Measurements from ENCODE around the gene CAMK2G.
"Not testable (repeated sequence)": the region's sequence is repeated elsewhere in the genome, so short reads cannot be mapped to it uniquely, and the experiment has no call there.

Gene CAMK2G

DNA sequence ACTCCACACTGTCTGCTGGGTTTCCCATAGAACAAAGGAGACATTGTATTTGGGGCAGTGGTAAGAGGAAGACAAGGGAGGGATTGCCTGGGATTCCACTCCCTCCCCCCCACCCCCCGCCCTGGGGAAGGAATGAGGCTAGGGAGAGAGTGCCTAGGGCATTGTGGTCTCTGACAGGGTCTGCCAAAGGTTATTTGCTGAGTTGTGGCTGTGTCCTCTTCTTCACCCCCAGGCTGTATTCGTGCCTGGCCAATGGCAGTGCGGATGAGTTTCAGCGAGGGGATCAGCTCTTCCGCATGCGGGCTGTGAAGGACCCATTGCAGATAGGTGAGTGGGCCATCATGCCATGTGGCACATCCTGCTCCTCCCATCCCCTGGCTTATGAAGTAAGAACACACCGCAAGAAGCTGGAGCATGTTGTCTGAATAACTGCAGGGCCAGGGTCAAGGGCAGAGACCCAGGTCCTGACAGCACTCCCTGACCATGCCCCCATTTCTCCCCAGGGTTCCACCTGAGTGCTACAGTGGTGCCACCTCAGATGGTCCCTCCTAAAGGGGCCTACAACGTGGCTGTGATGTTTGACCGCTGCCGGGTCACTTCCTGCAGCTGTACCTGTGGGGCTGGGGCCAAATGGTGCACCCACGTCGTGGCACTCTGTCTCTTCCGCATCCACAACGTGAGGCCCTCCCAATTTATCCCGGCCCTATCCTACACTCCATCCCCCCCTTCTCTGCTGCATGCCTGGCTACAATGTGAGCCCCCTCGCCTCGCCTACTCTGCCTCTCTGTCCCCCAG lies 85.3 kb downstream of the CAMK2G start:
- no peak for DNase-seq

DNA sequence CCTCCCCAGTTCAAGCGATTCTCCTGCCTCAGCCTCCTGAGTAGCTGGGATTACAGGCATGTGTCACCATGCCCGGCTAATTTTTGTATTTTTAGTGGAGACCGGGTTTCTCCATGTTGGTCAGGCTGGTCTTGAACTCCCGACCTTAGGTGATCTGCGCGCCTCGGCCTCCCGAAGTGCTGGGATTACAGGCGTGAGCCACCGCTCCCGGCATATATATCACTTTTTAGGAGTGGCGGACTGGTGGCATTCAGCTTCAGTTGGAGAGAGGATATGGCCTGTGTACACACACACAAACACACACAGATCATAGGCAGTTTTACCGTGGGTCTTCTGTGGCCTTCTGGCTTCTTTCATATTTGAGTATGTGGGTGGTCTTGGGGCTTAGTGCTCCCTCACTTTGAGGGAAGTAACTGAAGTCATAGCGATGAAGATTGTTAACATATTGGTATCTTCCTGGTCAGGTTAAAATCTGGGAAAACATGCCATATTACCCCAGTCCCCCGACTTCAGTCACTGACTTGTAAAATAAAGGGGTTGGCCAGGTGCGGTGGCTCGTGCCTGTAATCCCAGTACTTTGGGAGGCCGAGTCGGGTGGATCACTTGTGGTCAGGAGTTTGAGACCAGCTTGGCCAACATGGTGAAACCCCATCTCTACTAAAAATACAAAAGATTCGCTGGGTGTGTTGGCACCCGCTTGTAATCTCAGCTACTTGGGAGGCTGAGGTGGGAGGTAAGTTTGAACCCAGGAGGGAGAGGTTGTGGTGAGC lies 87.1 kb downstream of the CAMK2G start:
- not testable (repeated sequence) for DNase-seq

DNA sequence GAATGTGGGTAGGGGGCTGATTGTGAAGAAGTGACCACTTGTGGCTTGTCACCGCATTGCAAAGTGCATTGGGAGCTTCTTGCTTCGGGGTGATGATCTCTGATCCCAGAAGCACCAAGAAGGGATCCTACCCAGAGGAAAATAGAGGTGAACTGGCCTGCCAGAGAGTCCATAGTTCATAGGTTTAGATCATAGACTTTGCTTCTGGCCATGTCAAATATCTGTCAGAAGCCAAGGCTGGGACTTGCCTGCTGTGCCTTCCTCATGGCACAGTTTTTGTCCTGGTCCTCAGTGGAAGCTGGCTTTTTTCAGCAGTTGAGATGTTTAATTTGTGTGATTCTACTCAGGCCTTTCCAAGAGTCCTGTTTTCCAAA lies 87.9 kb downstream of the CAMK2G start:
- no peak for DNase-seq

DNA sequence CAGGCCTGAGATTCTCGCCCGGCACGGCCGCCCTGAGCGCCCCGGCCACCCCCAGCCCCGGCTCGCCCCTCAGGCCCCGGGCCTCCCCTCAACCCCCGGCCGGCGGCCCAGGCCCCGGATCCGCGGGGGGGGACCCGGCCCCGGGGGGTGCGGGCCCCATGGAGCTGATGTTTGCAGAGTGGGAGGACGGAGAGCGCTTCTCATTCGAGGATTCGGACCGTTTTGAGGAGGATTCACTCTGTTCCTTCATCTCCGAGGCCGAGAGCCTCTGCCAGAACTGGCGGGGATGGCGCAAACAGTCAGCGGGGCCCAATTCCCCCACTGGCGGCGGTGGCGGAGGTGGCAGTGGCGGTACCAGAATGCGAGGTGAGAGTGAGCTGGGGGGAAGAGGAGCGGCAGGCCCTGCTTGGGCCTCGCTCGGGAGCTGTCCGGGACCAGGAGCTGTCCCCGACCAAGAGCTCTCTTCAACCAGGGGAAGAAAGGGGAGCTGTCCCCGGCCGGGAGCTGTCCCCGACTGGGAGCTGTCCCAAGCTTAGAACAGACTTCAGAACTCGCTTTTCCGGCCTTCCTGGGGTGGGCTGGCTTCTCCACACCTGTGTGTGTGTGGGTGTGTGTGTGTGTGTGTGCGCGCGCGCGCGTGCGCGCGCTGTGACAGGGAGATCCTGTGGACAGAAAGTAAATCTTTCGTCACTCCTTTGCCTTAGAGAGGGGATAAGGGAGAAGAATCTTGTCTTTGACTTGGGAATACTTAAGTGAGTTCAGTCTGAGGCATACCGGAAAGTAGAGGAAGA lies 88.4 kb downstream of the CAMK2G start:
- peak; percentile 25 for DNase-seq

DNA sequence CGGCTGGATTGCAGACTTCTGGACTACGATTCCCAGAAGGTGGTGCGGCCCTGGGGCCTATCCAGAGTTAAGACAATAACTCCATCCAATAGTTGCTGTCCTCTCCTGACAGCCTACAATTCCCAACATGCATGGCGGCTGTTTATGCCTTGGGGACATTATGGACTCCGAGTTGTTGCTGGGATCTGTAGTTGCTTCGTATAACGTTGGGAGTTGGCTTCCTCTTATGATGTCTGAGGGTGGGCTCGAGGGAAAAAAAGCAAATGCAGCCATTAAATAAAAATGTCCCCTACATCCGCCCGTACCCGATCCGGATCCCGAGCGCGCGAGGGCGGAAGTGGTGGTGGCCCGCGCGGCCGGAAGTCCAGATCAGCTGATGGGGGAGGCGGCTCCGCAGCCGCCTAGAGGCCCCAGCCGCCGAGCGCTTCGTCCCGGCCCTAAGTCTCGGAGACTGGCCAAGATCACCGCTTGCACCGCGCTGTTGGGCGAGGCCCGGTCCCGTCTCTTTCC lies 89.1 kb downstream of the CAMK2G start, which contains the start of gene ZSWIM8:
Gene ZSWIM8, plus strand, starts transcription at position 396 of the 510 bp plus-strand sequence. CDS start 273 bp downstream, outside the sequence.
- peak; percentile 91 for DNase-seq

DNA sequence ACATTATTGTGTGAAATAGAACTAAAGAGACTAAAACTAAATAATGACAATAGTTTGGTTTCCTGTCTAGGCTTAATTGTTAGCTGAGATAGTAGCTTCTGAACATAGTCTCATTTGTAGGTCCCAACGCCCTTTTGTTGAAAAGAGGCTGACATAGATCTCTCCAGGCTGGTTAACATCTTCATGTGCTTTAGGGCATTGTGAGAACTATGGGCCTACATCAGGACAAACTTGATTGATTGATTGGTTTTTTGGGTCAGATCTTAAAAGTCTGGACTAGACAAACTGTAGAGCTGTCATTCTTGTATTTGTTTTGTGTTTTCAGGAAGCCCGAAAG lies 91.6 kb downstream of the CAMK2G start:
- DNase-seq: no peak

DNA sequence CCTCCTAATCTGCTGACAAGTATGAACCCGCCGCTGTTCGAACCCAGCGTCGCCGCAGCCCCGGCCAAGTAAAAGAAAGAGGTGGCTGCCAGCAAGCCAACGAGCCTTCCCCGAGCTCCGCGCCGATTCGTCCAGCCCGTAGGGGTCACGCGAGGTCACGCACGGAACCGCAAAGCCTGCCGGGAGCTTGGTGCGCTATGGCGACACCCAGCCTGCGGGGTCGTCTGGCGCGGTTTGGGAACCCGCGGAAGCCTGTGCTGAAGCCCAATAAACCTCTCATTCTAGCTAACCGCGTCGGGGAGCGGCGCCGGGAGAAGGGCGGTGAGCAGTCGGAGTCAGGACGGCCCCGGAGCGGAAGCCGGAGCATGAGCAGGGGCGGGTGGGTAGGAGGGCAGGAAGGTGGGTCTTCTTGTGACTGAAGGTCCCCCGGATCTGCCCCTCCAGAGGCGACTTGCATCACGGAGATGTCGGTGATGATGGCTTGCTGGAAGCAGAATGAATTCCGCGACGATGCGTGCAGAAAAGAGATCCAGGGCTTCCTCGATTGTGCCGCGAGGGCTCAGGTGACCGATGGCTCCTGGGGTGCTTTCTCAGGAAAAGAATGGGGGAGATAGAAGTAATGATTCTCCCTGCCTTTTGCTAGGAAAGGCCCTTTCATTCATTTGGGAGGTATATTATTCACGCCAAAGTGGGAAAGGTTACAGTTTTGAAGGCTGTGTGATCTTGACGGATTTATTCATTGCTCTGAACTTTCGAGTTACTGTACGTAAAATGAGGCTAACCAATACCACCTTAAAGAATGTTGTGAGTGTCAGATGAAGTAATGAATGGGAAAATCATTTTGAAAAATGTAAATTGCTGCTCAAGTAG lies 92.2 kb downstream of the CAMK2G start, which contains the start of gene CHCHD1:
Gene CHCHD1, plus strand, starts transcription at position 170 of the 870 bp plus-strand sequence. Its CDS starts 28 bp downstream, at position 198.
- peak; percentile 88 for DNase-seq

DNA sequence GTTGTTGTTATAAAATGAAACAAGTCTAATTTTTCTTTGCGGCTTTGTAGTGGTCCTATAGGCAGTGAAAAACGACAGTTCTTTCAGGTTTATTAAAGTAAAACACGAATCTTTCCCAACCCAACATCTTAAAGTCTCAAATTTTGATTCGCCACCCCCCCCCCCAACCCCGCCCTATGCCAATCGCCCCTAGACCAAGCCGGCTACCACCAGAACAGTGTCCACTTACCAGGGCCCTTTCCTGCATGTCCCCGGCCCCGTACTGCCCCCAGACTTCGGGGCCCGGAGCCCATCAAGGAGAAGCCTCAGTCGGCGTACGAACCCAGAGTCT lies 92.8 kb downstream of the CAMK2G start:
- DNase-seq: no peak

DNA sequence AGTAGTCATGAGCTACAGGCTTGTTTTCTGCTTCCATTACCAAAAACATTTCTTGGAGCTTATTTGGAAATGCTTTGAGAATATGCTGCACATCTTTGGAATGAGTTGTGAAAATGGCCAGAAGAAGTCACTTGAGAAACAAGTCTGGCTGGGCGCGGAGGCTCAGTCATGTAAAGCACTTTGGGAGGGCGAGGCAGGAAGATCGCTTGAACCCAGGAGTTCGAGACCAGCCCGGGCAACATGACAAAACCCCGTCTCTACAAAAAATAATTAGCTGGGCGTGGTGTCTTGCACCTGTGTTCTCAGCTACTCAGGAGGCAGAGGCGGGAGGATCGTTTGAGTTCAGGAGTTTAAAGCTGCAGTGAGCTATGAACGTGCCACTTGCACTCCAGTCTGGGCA lies 93.4 kb downstream of the CAMK2G start:
- peak; percentile 67 for DNase-seq

DNA sequence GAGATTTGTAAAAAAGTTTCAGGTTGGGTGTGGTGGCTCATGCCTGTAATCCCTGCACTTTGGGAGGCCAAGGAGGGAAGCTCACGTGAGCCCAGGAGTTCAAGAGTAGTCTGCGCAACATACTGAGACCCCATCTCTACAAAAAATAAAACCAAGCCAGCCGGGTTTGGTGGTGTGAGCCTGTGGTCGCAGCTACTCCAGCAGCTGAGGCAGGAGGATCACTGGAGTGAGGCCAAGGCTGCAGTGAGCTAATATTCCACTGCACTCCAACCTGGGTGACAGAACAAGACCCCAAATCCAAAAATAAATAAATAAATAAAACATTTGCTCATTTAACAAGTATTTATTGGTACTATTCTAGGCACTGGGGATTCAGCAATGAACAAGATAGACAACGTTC lies 94.1 kb downstream of the CAMK2G start:
- DNase-seq: no peak

DNA sequence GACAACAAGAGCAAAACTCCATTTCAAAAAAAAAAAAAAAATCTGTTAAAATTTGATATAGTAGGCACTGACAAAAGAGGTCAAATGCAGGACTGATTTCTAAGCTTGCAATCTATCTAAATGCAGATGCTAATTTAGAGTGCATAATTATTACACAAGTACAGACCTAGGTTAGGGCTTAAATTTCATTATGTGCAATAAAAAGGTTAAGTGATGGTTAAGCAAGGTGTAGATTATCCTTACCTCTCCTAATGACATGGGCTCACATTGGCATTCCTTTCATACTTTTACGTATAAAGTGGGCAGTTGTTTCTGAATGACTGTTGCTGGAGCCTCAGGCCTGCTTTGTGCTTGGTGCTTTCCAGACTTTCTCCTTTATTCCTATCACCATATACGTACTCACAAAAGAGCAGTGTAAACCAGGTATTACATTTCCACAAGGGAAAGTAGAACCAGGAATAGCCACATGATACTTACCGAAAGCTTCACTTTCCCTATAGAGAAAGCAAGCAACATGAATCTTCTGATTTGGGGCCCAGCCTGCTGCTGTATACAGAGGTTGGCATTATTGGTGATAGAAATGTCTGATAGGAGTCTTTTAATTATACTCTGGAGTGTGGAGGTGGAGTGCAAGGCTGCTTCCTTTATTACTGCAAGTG lies 94.7 kb downstream of the CAMK2G start:
- no peak for DNase-seq

DNA sequence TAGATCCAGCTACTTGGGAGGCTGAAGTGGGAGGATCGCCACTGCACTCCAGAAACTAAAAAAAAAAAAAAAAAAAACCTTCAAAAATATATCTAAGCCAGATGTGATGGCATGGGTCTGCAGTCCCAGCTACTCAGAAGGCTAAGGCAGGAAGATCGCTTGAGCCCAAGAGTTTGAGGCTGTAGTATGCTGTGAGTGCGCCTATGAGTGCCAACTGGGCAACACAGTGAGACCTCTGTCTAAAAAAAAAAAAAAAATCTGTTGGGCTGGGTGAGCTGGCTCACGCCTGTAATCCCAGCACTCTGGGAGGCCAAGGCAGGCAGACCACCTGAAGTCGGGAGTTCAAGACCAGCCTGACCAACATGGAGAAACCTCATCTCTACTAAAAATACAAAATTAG lies 95.3 kb downstream of the CAMK2G start:
- DNase-seq: no peak

DNA sequence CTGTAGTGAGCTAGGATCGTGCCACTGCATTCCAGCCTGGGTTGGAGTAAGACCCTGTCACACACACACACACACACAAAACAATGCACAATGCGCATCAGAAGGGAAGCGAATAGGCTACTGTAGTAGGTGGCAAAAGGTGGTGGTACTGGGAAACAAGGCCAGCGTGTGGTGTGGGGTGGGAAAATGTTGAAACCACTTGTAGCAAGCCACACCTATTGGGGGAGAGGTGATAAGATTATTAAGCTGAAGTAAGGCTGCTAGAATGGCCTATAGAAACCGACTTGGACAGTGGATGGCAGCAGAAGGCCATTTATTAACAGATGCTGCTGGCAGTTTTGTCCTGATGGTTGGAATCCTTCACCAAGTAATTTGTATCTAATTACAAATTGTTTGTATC lies 99.7 kb downstream of the CAMK2G start:
- DNase-seq: no peak

DNA sequence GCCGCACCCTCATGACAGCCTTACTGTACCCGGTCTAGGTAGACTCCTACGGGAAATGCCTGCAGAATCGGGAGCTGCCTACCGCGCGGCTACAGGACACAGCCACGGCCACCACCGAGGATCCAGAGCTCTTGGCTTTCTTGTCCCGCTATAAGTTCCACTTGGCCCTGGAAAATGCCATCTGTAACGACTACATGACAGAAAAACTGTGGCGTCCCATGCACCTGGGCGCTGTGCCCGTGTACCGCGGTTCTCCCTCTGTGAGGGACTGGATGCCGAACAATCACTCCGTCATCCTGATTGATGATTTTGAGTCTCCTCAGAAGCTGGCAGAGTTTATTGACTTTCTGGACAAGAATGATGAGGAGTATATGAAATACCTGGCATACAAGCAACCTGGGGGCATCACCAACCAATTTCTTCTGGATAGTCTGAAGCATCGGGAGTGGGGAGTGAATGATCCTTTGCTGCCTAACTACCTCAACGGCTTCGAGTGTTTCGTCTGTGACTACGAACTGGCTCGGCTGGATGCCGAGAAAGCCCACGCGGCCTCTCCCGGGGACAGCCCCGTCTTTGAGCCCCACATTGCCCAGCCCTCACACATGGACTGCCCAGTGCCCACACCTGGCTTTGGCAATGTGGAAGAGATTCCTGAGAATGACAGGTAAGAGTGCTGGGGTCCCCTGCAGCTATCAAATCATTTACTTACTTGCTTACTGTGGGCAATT lies 101.0 kb downstream of the CAMK2G start:
- DNase-seq: peak; percentile 16

DNA sequence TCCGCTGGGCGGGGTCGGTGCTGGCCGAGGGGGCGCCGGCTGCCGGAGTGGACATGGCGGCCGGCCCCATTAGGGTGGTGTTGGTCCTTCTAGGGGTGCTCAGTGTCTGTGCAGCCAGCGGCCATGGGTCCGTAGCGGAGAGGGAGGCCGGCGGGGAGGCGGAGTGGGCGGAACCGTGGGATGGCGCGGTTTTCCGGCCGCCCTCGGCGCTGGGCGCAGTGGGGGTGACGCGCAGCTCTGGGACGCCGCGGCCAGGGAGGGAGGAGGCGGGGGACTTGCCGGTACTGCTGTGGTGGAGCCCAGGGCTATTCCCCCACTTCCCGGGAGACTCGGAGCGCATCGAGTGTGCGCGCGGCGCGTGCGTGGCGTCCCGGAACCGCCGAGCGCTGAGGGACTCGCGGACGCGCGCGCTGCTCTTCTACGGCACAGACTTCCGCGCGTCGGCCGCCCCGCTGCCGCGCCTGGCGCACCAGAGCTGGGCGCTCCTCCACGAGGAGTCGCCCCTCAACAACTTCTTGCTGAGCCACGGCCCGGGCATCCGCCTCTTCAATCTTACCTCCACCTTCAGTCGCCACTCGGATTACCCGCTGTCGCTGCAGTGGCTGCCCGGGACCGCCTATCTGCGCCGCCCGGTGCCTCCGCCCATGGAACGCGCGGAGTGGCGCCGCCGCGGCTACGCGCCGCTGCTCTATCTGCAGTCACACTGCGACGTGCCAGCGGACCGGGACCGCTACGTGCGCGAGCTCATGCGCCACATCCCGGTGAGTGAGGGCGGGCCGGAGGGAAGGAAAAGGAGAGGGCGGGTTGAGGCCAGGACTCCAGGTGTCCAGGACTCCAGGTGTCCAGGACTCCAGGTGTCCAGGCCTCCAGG lies 101.8 kb downstream of the CAMK2G start:
- DNase-seq: peak; percentile 74

DNA sequence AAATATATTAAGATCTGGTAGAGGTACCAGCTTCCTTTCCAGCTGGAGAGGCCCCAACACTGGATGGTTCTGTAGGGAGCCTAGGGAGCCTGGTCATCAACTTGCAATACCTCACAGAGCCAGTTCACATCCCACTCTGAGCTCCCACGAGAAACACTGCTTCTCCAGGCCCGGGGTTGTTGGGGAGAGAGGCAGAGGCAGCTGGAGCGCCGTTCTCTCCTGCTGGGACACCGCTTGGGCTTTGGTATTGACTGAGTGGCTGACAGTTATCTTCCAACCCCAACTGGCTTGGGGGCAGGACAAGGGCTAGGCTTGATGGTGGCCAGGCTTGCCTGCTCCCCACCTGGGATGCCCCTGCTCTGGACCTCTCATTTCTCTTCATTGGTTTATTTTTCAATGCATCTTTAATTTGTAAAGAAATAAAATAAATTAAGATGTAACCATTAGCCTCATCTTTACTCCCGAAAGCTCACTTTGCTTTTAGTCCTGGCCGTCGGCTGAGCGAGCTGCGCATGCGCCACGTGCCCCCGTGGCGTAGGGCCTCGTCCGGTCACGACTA lies 102.6 kb downstream of the CAMK2G start:
- DNase-seq: peak; percentile 4

DNA sequence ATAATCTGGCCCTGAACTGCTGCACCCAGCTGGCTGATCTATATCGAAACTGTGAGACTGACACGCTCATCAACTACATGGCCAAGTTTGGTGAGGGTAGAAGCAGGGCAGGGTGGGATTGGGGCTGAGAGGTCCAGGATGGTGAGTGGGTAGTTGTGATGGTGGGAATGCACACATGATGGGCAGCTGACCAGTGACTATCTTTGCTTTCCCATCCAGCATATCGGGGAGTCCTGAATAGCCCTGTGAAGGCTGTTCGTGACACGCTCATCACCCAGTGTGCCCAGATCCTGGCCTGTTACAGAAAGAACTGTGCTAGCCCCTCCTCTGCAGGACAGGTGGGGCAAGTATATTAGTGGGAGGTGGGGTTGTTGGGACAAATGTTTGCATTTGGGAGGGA lies 105.0 kb downstream of the CAMK2G start:
- DNase-seq: no peak

DNA sequence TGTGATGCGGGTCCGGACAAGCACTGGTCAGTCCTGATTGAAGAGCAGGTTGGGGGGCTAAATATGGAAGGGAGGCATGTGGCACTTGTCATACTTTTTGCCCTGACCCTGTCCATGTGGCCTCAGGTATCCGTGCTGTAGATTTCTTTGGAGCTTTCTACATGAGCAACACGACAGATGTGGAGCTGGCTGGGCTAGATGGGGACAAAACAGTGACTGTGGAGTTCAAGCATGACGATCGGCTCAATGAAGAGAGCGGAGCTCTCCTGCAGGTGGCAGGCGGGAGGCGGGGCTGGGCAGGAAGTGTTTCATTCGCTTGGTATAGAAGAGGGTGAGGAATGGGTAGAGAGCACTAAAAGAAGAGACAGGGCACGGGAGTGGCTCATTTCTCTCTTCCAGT lies 105.5 kb downstream of the CAMK2G start:
- no peak for DNase-seq

DNA sequence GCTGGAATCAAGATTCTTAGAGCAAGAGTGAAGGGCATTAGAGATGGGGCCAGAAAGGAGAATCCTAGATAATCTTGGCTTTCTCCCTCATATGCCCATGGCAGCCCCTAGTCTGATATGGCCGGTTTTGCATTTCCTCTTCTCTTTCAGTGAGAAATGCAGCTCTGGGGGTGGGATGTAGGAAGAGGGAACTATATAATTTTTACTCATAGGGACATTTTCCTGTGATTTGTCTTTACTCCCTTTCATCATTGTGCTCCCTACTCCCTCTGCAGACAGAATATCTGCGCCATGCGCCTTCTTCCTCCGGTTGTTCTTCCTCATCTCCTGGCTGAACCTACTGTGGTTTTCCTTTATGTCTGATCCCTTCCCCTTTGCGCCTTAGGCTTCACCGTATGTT lies 109.3 kb downstream of the CAMK2G start:
- DNase-seq: no peak

DNA sequence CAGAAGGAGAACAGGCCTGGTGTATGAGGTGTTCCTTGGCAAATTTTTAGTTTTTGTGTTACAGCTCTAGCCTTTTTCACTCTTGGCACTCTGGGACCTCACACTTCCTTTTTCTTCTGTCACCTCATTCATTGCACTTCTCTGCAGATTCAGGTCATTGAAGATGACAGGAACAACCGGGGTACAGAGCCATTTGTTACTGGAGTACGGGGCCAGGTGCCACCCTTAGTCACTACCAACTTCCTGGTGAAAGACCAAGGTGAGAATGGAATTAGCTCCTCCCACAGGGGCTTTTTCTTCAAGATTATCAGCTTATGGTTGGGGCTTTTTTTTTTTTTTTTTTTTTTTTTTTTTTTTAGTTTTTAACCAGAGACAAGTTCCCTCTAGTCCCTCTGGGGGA lies 111.0 kb downstream of the CAMK2G start:
- no peak for DNase-seq
